Measurements from ENCODE around the gene RNF138. TPM values are rescaled to one million over a fixed set of nuclear protein-coding genes. Genes with fewer than 3 reads are reported as not detected.
A peak's percentile ranks its signal among the peaks of the same experiment; 100 is the strongest.
"Not testable (repeated sequence)": the region's sequence is repeated elsewhere in the genome, so short reads cannot be mapped to it uniquely, and the experiment has no call there.

Gene RNF138
- total RNA-seq, 2 donors from 2014 or later: 45.2 to 59.6 TPM

DNA sequence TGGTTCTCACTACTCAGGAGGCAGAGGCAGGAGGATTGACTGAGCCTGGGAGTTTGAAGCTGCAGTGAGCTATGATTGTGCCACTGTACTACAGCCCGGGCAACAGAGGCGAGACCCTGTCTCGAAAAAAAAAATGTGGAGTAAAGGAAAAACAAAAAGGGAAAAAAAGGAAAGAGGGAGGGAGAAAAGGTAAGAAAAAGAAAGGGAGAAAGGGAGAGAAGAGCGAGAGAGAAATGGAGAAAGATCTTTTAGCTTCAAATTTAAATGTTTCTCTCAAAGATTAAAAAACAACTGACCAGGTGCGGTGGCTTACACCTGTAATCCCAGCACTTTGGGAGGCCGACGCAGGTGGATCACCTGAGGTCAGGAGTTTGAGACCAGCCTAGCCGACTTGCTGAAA, 7.9 kb upstream of the RNF138 start:
- H3K4me1 Mint-ChIP-seq: peaks cover 6% of the 10 kb centered on the region
- no peaks in the 10 kb centered on the region for H3K36me3 Mint-ChIP-seq (ENCODE audit: low read depth)
- H3K27me3 Mint-ChIP-seq (ENCODE audit: insufficient read depth): no peaks in the 10 kb centered on the region
- H3K4me3 Mint-ChIP-seq: no peak overlapping the region
- H3K9ac ChIP-seq (ENCODE audit: extremely low read depth, low read length, poor library complexity, severe bottlenecking): no peak overlapping the region
- DNase-seq: no peak
- WGBS, 2 experiments (ENCODE audit: insufficient coverage in 1 of 2, insufficient read length in 1 of 2): 82 to 90% methylated on average over 3 to 8 of the region's 8 CpGs
- no peaks in the 10 kb centered on the region for H3K9me3 Mint-ChIP-seq
- no peak overlapping the region for H3K27ac ChIP-seq (ENCODE audit: low read depth, low read length)
- H3K4me3 ChIP-seq (ENCODE audit: low read length): no peak overlapping the region
- peaks cover 4% of the 10 kb centered on the region for H3K4me1 ChIP-seq (ENCODE audit: control insufficient read depth, insufficient read depth, low read length)
- no peaks in the 10 kb centered on the region for H3K27me3 ChIP-seq (ENCODE audit: control insufficient read depth, insufficient read depth, low read length, poor library complexity, severe bottlenecking)
- H3K36me3 ChIP-seq (ENCODE audit: control insufficient read depth, insufficient read depth, low read length): no peaks in the 10 kb centered on the region
- TF ChIP-seq, protein P1, sequence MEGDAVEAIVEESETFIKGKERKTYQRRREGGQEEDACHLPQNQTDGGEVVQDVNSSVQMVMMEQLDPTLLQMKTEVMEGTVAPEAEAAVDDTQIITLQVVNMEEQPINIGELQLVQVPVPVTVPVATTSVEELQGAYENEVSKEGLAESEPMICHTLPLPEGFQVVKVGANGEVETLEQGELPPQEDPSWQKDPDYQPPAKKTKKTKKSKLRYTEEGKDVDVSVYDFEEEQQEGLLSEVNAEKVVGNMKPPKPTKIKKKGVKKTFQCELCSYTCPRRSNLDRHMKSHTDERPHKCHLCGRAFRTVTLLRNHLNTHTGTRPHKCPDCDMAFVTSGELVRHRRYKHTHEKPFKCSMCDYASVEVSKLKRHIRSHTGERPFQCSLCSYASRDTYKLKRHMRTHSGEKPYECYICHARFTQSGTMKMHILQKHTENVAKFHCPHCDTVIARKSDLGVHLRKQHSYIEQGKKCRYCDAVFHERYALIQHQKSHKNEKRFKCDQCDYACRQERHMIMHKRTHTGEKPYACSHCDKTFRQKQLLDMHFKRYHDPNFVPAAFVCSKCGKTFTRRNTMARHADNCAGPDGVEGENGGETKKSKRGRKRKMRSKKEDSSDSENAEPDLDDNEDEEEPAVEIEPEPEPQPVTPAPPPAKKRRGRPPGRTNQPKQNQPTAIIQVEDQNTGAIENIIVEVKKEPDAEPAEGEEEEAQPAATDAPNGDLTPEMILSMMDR (conservative IDR thresholded peaks at IDR 0.05): no peak
- no peak overlapping the region for H3K27ac Mint-ChIP-seq
- no peaks in the 10 kb centered on the region for H3K9me3 ChIP-seq (ENCODE audit: control insufficient read depth, low read length)

DNA sequence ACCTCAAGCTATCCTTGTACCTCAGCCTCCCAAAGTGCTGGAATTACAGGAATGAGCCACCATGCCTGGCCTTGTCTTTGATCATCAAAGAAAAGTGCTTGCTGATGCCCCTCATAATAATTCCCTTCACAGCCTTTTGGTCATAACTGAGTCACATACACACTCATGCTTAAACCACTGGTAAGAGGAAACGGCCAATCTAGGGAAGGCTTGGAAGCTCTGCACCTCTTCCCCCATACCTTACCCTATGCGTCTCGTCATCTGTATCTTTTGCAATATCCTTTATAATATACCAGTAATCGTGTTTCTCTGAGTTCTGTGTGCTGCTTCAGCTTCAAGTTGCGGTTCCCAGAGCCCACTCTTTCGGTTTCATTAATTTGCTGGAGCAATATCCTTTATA, 4.8 kb upstream of the RNF138 start:
- WGBS, 2 experiments (ENCODE audit: insufficient coverage in 1 of 2, insufficient read length in 1 of 2): 94 to 95% methylated on average over 5 to 6 of the region's 6 CpGs
- TF ChIP-seq, protein P1 (conservative IDR thresholded peaks at IDR 0.05): no peak
- Mint-ChIP-seq H3K27me3 (ENCODE audit: insufficient read depth) (no peaks in the 10 kb centered on the region), H3K4me3 (no peak overlapping the region), H3K27ac (no peak overlapping the region), H3K36me3 (ENCODE audit: low read depth) (no peaks in the 10 kb centered on the region), H3K9me3 (no peaks in the 10 kb centered on the region), H3K4me1 (peaks cover 6% of the 10 kb centered on the region)
- H3K4me1 ChIP-seq (ENCODE audit: control insufficient read depth, insufficient read depth, low read length): peaks cover 4% of the 10 kb centered on the region
- no peak overlapping the region for H3K27ac ChIP-seq (ENCODE audit: low read depth, low read length)
- H3K4me3 ChIP-seq (ENCODE audit: low read length): no peak overlapping the region
- H3K9ac ChIP-seq (ENCODE audit: extremely low read depth, low read length, poor library complexity, severe bottlenecking): no peak overlapping the region
- no peaks in the 10 kb centered on the region for H3K36me3 ChIP-seq (ENCODE audit: control insufficient read depth, insufficient read depth, low read length)
- no peaks in the 10 kb centered on the region for H3K9me3 ChIP-seq (ENCODE audit: control insufficient read depth, low read length)
- H3K27me3 ChIP-seq (ENCODE audit: control insufficient read depth, insufficient read depth, low read length, poor library complexity, severe bottlenecking): no peaks in the 10 kb centered on the region
- DNase-seq: no peak

DNA sequence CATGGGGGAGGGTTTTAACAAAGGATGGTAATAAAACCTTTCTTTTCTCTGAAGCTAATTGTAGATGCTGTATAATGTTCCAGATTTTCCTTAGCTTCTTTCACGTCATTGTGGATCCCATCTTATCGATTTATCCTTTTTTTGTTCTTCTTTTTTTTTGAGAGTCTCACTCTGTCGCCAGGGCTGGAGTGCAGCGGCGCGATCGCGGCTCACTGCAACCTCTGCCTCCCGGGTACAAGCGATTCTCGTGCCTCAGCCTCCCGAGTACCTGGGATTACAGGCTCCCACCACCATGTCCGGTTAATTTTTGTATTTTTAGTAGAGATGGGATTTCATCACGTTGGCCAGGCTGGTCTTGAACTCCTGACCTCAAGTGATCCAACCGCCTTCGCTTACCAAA, 843 bp upstream of the RNF138 start:
- H3K27me3 ChIP-seq (ENCODE audit: control insufficient read depth, insufficient read depth, low read length, poor library complexity, severe bottlenecking); H3K9me3 ChIP-seq (ENCODE audit: control insufficient read depth, low read length); H3K9ac ChIP-seq (ENCODE audit: extremely low read depth, low read length, poor library complexity, severe bottlenecking); H3K27me3 Mint-ChIP-seq (ENCODE audit: insufficient read depth); DNase-seq; H3K27ac ChIP-seq (ENCODE audit: low read depth, low read length); H3K4me3 ChIP-seq (ENCODE audit: low read length); H3K27ac Mint-ChIP-seq; H3K9me3 Mint-ChIP-seq; H3K4me1 ChIP-seq (ENCODE audit: control insufficient read depth, insufficient read depth, low read length): not testable (repeated sequence)
- H3K36me3 ChIP-seq (ENCODE audit: control insufficient read depth, insufficient read depth, low read length): peaks cover 17% of the 10 kb centered on the region
- H3K4me1 Mint-ChIP-seq: peaks cover 11% of the 10 kb centered on the region
- H3K4me3 Mint-ChIP-seq: peak overlapping the region; percentile 16
- 95 to 96% methylated on average over 16 of the region's 16 CpGs for WGBS, 2 experiments (ENCODE audit: insufficient coverage in 1 of 2, insufficient read length in 1 of 2)
- H3K36me3 Mint-ChIP-seq (ENCODE audit: low read depth): peaks cover 22% of the 10 kb centered on the region

DNA sequence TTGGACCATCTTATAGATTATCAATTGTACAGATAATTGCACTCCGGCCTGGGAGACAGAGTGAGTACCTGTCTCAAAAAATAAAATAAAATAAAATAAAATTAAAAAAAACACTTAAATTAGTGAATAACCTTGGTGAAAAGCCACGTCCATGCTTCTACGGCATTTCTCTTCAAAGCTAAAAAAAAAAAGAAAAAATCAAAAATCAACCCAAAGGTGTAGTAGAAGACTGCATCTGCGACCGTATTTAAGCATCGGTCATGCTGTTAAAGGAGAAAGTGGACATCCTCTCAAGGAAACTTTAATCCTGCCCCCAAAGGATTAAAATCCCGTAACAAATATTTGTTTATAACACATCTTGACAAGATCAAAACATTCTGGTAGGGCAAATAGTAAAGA, 350 bp upstream of the RNF138 start:
- Histone ChIP-seq H3K27me3 (ENCODE audit: control insufficient read depth, insufficient read depth, low read length, poor library complexity, severe bottlenecking) (no peaks in the 10 kb centered on the region), H3K9ac (ENCODE audit: extremely low read depth, low read length, poor library complexity, severe bottlenecking) (peak overlapping the region; percentile 92), H3K36me3 (ENCODE audit: control insufficient read depth, insufficient read depth, low read length) (peaks cover 22% of the 10 kb centered on the region), H3K4me3 (ENCODE audit: low read length) (peak overlapping the region; percentile 88), H3K4me1 (ENCODE audit: control insufficient read depth, insufficient read depth, low read length) (peaks cover 2% of the 10 kb centered on the region), H3K27ac (ENCODE audit: low read depth, low read length) (peak overlapping the region; percentile 99), H3K9me3 (ENCODE audit: control insufficient read depth, low read length) (no peaks in the 10 kb centered on the region)
- Mint-ChIP-seq H3K9me3 (no peaks in the 10 kb centered on the region), H3K36me3 (ENCODE audit: low read depth) (peaks cover 24% of the 10 kb centered on the region), H3K4me1 (peaks cover 11% of the 10 kb centered on the region), H3K27me3 (ENCODE audit: insufficient read depth) (no peaks in the 10 kb centered on the region), H3K4me3 (peak overlapping the region; percentile 89), H3K27ac (peak overlapping the region; percentile 96)
- no peak for DNase-seq
- TF ChIP-seq, protein P1 (conservative IDR thresholded peaks at IDR 0.05): no peak
- 47 to 55% methylated on average over 3 to 6 of the region's 7 CpGs for WGBS, 2 experiments (ENCODE audit: insufficient coverage in 1 of 2, insufficient read length in 1 of 2)

All from endodermal cell (in vitro differentiated cells).